Activated B cell treated with CpG ODN at 0.5 μM for 24 hours (primary cell): Measurements from ENCODE around the gene PLXNB1. TPM values are rescaled to one million over a fixed set of nuclear protein-coding genes. Genes with fewer than 3 reads are reported as not detected.

ENCODE experiments used
- ATAC-seq: fragments of 200-7000 bp; cut with Tn5 transposase; one replicate; pipeline ENCODE4 v1.10.0; 2021; ENCODE audit warnings: low read depth, mild to moderate bottlenecking, moderate library complexity
- CTCF ChIA-PET: fragments of 350-600 bp; sonication (Branson Sonifier 250); formaldehyde crosslinking; loops from one replicate; lab custom pipeline; 2021; ENCODE audit warnings: antibody characterized with exemption; lab: Charles Lee
- POLR2A ChIA-PET: fragments of 350-600 bp; sonication (Branson Sonifier 250); formaldehyde crosslinking; loops from one replicate; lab custom pipeline; 2021; ENCODE audit warnings: antibody characterized with exemption; lab: Charles Lee
- DNase-seq: peaks from one replicate; pipeline ENCODE4 v3.0.0; 2022
- H3K27ac Mint-ChIP-seq: one replicate; pipeline ENCODE4 v1.8.0; 2020; ENCODE audit warnings: mixed read lengths
- H3K27me3 Mint-ChIP-seq: one replicate; pipeline ENCODE4 v1.8.0; 2021; ENCODE audit warnings: mixed read lengths
- H3K36me3 Mint-ChIP-seq: one replicate; pipeline ENCODE4 v1.8.0; 2021; ENCODE audit warnings: low read depth, mixed read lengths
- H3K4me1 Mint-ChIP-seq: one replicate; pipeline ENCODE4 v1.8.0; 2021; ENCODE audit warnings: mixed read lengths
- H3K4me3 Mint-ChIP-seq: one replicate; pipeline ENCODE4 v1.8.0; 2020; ENCODE audit warnings: mild to moderate bottlenecking, mixed read lengths
- H3K9me3 Mint-ChIP-seq: one replicate; pipeline ENCODE4 v1.8.0; 2020; ENCODE audit warnings: mixed read lengths
- intact Hi-C: fragments of 100-400 bp; cut with micrococcal nuclease; formaldehyde crosslinking; loops from one replicate; pipeline ENCODE4 v1.15.1; 2024
- total RNA-seq: library from RNA; stranded (reverse); gene quantifications from 2 replicates; pipeline ENCODE4 v1.2.3, GENCODE V29; 2022
- TF ChIP-seq, protein P1 (sequence below): fragments of 200-600 bp; IDR thresholded peaks from one replicate; pipeline ENCODE4 v1.8.0; 2022; ENCODE audit warnings: antibody characterized with exemption, mild to moderate bottlenecking

Gene PLXNB1
- total RNA-seq, 1 donor from 2014 or later, result 3.5 TPM

DNA sequence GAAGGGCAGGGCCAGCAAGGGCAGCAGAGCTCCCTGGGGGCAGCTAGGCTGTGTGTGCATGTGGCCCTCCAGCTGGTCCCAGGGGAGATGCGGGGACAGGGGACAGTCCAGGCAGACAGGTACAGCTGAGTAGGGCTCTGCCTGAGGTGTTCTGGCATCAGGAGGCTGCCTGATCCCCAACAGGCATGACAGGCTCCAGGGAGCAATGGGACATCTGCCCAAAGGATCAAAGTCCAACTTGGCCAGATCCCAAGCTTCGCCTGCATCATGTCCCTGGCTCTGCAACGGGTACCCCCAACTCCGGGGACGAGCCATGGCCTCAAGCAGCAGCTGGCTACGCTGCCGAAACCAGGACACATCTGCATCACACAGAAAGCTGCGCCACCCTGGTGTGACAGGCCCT is 38.4 kb upstream of the PLXNB1 start:
- TF ChIP-seq, protein P1, sequence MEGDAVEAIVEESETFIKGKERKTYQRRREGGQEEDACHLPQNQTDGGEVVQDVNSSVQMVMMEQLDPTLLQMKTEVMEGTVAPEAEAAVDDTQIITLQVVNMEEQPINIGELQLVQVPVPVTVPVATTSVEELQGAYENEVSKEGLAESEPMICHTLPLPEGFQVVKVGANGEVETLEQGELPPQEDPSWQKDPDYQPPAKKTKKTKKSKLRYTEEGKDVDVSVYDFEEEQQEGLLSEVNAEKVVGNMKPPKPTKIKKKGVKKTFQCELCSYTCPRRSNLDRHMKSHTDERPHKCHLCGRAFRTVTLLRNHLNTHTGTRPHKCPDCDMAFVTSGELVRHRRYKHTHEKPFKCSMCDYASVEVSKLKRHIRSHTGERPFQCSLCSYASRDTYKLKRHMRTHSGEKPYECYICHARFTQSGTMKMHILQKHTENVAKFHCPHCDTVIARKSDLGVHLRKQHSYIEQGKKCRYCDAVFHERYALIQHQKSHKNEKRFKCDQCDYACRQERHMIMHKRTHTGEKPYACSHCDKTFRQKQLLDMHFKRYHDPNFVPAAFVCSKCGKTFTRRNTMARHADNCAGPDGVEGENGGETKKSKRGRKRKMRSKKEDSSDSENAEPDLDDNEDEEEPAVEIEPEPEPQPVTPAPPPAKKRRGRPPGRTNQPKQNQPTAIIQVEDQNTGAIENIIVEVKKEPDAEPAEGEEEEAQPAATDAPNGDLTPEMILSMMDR, result no peak
- Mint-ChIP-seq H3K9me3 (no peaks in the 10 kb centered on the region), H3K36me3 (peaks cover 41% of the 10 kb centered on the region), H3K27me3 (no peaks in the 10 kb centered on the region), H3K4me3 (peak overlapping the region; percentile 89), H3K4me1 (peaks cover 73% of the 10 kb centered on the region), H3K27ac (peak overlapping the region; percentile 96)
- ATAC-seq (no peak), DNase-seq (no peak)
- POLR2A ChIA-PET, result interaction anchor here (3.0 kb wide), 1 partner anchor 22 kb away, joined by 24 read pairs; the partner anchor contains the start of gene ATRIP
- intact Hi-C loops, result no loop called here
- CTCF ChIA-PET, result interaction anchor here (3.0 kb wide), 1 partner anchor 32 kb away, joined by 10 read pairs; no protein-coding TSS in a partner anchor

DNA sequence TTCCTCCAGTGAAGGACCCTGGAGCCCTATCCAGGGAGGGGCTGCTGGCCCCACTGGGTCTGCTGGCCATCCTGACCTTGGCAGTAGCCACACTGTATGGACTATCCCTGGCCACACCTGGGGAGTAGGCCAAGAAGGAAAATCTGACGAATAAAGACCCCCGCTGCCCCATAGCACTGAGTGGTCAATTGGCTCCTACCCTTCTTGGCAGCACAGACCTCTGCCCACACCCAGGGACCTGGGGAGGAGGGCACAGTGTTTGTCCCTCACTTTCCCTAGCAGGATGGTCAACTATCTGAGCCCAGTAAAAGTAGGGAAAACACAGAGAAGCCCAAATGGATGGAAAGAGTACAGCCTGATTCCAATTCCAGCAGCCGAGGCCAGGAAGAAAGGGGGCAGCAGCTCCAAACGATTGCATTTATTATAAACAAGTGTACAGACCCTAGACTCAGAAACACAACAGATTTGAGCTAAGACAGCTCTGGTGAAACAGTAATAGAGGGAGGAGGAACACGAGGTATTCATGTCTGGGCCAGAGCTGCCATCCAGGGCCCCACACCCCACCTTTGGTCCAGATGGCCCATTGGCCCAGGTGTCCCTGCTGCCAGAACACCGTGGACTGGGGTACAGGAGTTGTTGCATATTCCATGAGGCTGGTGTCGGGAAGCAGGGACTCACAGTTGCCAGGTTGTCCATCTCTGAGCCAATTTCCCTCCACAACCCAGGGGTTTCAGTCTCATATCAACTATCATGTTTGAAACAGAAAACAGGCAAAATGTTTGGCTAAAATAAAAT is 37.8 kb upstream of the PLXNB1 start:
- ATAC-seq (no peak), DNase-seq (no peak)
- CTCF ChIA-PET, result interaction anchor here (1.6 to 3.0 kb wide), 3 partner anchors 30 to 81 kb away, joined by 4 to 21 read pairs (median 10); no protein-coding TSS in a partner anchor
- Mint-ChIP-seq H3K36me3 (peaks cover 38% of the 10 kb centered on the region), H3K27me3 (no peaks in the 10 kb centered on the region), H3K9me3 (no peaks in the 10 kb centered on the region), H3K4me3 (peak overlapping the region; percentile 89), H3K4me1 (peaks cover 66% of the 10 kb centered on the region), H3K27ac (peak overlapping the region; percentile 96)
- intact Hi-C loops, result loop anchor here (2.0 kb wide), 1 partner anchor 67 kb away; no protein-coding TSS in a partner anchor
- POLR2A ChIA-PET, result interaction anchor here (1.1 to 3.0 kb wide), 8 partner anchors 11 to 167 kb away, joined by 3 to 29 read pairs (median 17); partner anchors contain the start of genes ATRIP, CCDC51, PFKFB4 and SHISA5
- TF ChIP-seq, protein P1, result no peak

DNA sequence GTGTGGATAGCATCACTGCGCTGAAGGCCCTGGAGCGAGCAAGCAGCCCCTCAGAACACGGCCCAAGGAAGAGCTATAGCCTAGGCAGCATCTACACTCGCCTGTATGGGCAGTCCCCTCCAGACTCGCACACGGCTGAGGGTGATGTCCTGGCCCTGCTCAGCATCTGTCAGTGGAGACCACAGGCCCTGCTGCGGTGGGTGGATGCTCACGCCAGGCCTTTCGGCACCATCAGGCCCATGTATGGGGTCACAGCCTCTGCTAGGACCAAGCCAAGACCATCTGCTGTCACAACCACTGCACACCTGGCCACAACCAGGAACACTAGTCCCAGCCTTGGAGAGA is 37.2 kb upstream of the PLXNB1 start:
- TF ChIP-seq, protein P1, result no peak
- H3K4me1 Mint-ChIP-seq, result peaks cover 65% of the 10 kb centered on the region
- DNase-seq (no peak), ATAC-seq (no peak)
- no peaks in the 10 kb centered on the region for H3K27me3 Mint-ChIP-seq
- peaks cover 37% of the 10 kb centered on the region for H3K36me3 Mint-ChIP-seq
- peak overlapping the region; percentile 96 for H3K27ac Mint-ChIP-seq
- H3K9me3 Mint-ChIP-seq, result no peaks in the 10 kb centered on the region
- ChIA-PET CTCF (interaction anchor here (1.5 to 5.7 kb wide), 6 partner anchors 30 to 91 kb away, joined by 4 to 42 read pairs (median 9); no protein-coding TSS in a partner anchor), POLR2A (interaction anchor here (0.8 to 3.0 kb wide), 15 partner anchors 10 to 225 kb away, joined by 3 to 29 read pairs (median 6); partner anchors contain the start of genes ATRIP, CCDC51, PFKFB4 and SHISA5)
- peak overlapping the region; percentile 89 for H3K4me3 Mint-ChIP-seq
- intact Hi-C loops, result loop anchor here (2.0 kb wide), 1 partner anchor 66 kb away; no protein-coding TSS in a partner anchor

DNA sequence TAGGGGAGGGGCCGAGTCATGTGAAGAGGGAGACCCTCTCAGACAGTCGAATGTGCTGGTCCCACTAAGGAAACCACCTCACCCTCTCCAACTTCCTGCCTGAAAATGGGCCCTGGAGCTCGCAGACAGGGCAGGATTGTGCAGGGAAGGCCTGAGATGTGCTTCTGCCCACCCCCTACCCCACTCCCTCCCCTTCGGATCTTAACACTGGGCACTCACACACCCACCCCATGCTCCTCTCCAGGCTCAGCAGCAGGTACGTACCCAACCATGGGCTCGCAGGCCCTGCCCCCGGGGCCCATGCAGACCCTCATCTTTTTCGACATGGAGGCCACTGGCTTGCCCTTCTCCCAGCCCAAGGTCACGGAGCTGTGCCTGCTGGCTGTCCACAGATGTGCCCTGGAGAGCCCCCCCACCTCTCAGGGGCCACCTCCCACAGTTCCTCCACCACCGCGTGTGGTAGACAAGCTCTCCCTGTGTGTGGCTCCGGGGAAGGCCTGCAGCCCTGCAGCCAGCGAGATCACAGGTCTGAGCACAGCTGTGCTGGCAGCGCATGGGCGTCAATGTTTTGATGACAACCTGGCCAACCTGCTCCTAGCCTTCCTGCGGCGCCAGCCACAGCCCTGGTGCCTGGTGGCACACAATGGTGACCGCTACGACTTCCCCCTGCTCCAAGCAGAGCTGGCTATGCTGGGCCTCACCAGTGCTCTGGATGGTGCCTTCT is 36.7 kb upstream of the PLXNB1 start:
- Mint-ChIP-seq H3K4me1 (peaks cover 62% of the 10 kb centered on the region), H3K9me3 (no peaks in the 10 kb centered on the region), H3K36me3 (peaks cover 37% of the 10 kb centered on the region), H3K4me3 (peak overlapping the region; percentile 89), H3K27ac (peak overlapping the region; percentile 96), H3K27me3 (no peaks in the 10 kb centered on the region)
- ATAC-seq (peak; percentile 16), DNase-seq (no peak)
- ChIA-PET POLR2A (interaction anchor here (0.6 to 3.0 kb wide), 21 partner anchors 8 to 278 kb away, joined by 3 to 29 read pairs (median 5); partner anchors contain the start of genes ATRIP, CCDC51, CDC25A and PFKFB4), CTCF (interaction anchor here (1.5 to 5.7 kb wide), 8 partner anchors 12 to 92 kb away, joined by 4 to 42 read pairs (median 7); no protein-coding TSS in a partner anchor)
- TF ChIP-seq, protein P1, result no peak
- intact Hi-C loops, result loop anchor here (1.0 to 2.0 kb wide), 2 partner anchors 20 to 66 kb away; partner anchors contain the start of gene ATRIP
